ENCODE data around the gene TSPAN4.
A peak's percentile ranks its signal among the peaks of the same experiment; 100 is the strongest.

The TSPAN4 gene

DNA sequence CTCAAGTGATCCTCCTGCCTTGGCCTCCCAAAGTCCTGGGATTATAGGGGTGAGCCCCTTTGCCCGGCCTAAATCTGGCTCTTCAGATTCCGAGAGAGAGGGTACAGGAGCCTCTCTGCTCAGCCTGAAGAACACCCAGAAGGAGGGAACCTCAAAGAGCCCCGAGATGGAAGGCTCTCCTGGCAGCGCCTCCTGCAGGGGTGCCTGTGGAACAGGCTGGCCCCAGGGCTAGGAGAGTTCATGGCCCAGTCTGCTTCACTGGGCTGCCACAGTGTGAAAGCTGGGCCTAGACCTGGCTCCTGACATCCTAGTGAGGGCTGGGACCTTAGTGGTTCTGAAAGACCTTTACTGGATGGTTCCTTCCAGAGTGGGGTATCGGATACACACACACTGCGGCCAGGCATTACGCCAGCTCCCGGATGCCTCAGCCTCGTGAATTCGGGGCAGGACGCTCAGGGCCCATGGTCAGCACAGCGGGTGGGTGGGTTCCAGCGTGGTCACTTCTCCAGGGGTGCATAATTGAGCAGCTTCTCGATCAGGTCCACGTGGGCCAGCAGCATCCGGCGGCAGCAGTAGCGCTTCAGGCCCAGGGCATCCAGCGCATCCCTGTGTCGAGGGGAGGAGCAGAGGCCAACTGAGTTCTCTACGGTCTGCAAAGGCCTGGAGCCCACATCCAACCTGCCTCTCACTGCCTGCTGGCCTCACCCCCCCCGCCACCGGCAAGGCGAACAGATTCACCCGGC is 2.6 kb upstream of the TSPAN4 start:
- Mint-ChIP-seq H3K27ac (peak overlapping the region; percentile 66 to 87 (median 83)), H3K4me3 (peak overlapping the region; percentile 85 to 92 (median 86)), H3K36me3 (ENCODE audit: low read depth) (peaks cover 12% of the 10 kb centered on the region), H3K4me1 (peaks cover 23% of the 10 kb centered on the region), H3K27me3 (ENCODE audit: low read depth) (no peaks in the 10 kb centered on the region), H3K9me3 (no peaks in the 10 kb centered on the region)
- TF ChIP-seq, protein P1, sequence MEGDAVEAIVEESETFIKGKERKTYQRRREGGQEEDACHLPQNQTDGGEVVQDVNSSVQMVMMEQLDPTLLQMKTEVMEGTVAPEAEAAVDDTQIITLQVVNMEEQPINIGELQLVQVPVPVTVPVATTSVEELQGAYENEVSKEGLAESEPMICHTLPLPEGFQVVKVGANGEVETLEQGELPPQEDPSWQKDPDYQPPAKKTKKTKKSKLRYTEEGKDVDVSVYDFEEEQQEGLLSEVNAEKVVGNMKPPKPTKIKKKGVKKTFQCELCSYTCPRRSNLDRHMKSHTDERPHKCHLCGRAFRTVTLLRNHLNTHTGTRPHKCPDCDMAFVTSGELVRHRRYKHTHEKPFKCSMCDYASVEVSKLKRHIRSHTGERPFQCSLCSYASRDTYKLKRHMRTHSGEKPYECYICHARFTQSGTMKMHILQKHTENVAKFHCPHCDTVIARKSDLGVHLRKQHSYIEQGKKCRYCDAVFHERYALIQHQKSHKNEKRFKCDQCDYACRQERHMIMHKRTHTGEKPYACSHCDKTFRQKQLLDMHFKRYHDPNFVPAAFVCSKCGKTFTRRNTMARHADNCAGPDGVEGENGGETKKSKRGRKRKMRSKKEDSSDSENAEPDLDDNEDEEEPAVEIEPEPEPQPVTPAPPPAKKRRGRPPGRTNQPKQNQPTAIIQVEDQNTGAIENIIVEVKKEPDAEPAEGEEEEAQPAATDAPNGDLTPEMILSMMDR (IDR thresholded peaks at IDR 0.05; ENCODE audit: unreplicated experiment in 3 of 3), result no peak

DNA sequence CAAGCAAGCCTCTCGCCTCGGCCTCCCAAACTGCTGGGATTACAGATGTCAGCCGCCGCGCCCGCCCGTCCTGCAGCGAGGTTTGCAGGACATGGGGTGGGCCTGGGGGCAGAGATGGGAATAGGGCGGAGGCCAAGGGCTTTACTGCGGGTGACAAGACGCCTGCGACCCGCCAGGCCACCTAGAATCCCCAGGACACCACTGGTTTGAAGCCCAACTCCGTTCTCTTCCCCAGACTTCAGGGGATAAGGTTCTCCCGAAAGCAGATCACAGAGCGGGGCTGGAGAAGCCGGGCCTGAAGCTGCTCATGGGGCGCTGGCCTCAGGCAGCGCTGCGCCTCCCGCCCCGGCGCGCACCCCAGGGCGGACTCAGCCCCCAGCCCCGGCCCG is 677 bp upstream of the TSPAN4 start:
- Mint-ChIP-seq H3K27me3 (ENCODE audit: low read depth) (no peaks in the 10 kb centered on the region), H3K4me3 (peak overlapping the region; percentile 85 to 92 (median 90)), H3K36me3 (ENCODE audit: low read depth) (peaks cover 12% of the 10 kb centered on the region)

DNA sequence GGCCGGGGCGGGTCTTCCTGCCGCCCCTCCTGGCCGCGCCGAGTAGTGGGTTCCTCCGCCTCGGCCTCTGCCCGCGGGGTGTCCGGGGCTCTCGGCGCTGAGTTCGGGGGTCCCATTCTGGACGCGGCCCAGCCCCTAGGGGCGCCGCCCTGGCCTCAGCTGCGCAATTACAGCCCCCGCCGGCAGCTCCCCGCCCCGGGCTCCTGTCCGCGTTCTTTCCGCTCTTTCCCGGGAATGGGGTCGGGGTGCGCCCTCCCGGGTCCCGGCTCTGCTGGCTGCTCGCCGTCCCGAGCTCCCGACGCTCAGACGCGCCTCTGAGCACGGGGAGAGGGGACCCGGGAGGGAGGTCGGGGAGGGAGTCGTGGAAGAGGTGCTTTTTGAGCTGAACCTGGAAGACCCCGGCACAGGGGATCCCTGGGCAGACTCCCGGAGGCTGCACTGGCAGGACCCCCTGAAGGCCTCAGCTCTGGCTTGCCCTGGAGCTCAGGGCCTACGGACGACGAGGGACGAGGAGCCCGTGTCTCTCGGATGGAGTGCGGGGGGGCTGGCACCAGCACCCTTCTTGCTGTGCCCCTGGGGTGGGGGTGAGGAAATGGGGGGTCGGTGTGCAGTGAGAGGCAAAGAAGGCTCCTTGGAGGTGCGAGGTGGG is 558 bp downstream of the TSPAN4 start:
- Mint-ChIP-seq H3K4me3 (peak overlapping the region; percentile 84 to 91 (median 89)), H3K4me1 (peaks cover 33% of the 10 kb centered on the region), H3K27me3 (ENCODE audit: low read depth) (no peaks in the 10 kb centered on the region), H3K36me3 (ENCODE audit: low read depth) (peaks cover 12% of the 10 kb centered on the region), H3K27ac (peak overlapping the region; percentile 86 to 94 (median 90)), H3K9me3 (no peaks in the 10 kb centered on the region)
- TF ChIP-seq, protein P1 (IDR thresholded peaks at IDR 0.05; ENCODE audit: unreplicated experiment in 3 of 3), result peak in 1 of 3 experiments; percentile 23

More for the DNA sequence above, 677 bp upstream of the TSPAN4 start:
- peaks cover 33% of the 10 kb centered on the region for H3K4me1 Mint-ChIP-seq
- TF ChIP-seq, protein P1 (IDR thresholded peaks at IDR 0.05; ENCODE audit: unreplicated experiment in 3 of 3), result no peak
- peak overlapping the region; percentile 79 to 88 (median 81) for H3K27ac Mint-ChIP-seq
- H3K9me3 Mint-ChIP-seq, result no peaks in the 10 kb centered on the region

DNA sequence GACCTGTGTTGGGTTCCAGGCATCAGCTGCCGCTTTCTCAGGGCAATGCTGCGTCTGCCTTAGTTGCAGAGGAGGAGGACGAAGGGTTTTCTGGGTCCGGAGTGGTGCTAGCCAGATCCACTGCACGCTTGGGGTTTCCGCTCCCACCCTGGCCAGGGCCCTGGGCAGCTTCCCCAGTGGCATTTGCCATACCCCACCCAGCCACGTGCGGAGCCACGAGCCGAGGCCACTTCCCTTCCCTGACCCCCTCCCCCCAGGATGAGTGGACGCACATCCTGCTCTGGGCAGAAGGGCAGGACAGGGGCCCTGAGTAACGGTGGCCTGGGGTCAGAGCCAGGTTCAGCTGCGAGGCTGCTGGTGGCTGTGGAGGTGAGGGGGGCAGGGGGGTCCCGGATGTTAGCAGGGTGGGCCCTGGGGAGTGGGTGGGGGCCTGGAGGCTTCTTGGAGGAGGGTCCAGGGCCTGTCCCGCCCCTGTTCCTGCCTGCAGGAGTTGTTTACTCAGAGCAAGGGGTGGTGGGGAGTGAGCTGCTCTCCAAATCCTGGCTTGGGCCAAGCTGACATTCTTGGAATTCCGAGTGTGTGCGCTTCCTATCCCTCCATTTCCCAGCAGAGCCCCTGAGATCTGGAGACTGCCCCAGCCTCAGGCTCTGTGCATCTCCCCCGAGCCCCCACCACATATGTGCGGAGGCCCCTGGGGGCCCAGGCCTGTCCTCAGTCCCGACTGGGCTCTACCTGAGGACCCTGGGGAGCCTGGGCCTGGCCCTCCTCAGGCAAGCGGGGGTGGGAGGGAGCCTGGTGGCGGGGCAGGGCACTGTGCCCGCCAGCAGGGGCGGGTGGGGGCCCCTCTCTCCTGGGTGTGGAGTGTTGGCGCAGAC is 1.4 kb downstream of the TSPAN4 start:
- no peaks in the 10 kb centered on the region for H3K9me3 Mint-ChIP-seq
- peak overlapping the region; percentile 90 to 95 (median 94) for H3K27ac Mint-ChIP-seq
- peaks cover 6% of the 10 kb centered on the region for H3K36me3 Mint-ChIP-seq (ENCODE audit: low read depth)
- H3K4me1 Mint-ChIP-seq, result peaks cover 27% of the 10 kb centered on the region
- peak overlapping the region; percentile 84 to 91 (median 89) for H3K4me3 Mint-ChIP-seq
- TF ChIP-seq, protein P1 (IDR thresholded peaks at IDR 0.05; ENCODE audit: unreplicated experiment in 3 of 3), result no peak
- no peaks in the 10 kb centered on the region for H3K27me3 Mint-ChIP-seq (ENCODE audit: low read depth)

DNA sequence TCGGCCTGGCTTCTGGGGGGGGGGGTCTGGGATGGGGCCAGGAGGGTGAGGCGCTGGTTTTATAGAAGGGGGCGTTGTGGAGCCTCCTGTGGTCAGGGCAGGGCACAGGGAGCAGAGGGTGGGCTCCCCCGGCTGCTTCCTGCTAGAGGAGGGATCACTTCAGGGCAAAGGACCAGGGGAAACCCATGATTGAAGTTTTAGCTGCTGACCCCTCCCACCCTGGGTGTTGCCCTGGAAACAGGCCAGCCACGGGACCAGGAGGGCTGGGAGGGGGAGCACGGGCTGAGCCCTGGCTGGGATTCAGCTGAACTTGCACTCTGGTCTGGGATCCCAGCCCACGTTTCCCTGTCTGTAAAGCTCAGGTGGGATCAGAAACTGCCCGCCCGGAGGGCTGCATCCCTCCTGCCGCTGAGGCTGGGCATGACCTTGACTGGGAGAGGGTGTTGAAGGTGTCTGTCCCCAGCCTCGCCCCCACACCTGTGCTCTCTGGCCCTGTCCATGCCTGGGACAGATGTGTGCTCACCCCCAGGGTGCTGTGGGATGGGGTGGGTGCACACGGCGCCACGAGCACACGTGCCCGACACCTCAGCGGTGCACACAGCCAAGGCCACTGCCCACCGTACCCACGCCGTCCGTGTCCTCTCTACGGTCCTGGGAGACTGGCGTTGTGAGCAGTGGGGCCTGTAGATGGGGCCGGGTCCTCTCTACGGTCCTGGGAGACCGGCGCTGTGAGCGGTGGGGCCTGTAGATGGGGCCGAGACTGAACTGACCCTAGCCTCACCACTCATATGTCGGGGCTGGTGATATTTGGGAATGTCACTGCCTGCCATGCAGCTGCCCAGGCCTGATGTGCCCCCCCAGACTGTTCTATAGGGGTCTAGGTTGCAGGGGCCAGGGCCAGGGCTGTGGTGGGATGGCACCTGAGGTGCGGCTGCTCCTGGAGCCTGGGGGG is 2.3 kb downstream of the TSPAN4 start:
- no peaks in the 10 kb centered on the region for H3K27me3 Mint-ChIP-seq (ENCODE audit: low read depth)
- TF ChIP-seq, protein P1 (IDR thresholded peaks at IDR 0.05; ENCODE audit: unreplicated experiment in 3 of 3), result peak in 1 of 3 experiments; percentile 7
- peak overlapping the region; percentile 82 to 87 (median 87) for H3K4me3 Mint-ChIP-seq
- peaks cover 27% of the 10 kb centered on the region for H3K4me1 Mint-ChIP-seq
- H3K36me3 Mint-ChIP-seq (ENCODE audit: low read depth), result peaks cover 6% of the 10 kb centered on the region
- no peaks in the 10 kb centered on the region for H3K9me3 Mint-ChIP-seq
- peak overlapping the region; percentile 90 to 95 (median 94) for H3K27ac Mint-ChIP-seq

All from nephron (organoid).